AG04450 (cell line): Measurements from ENCODE around the gene PCK2. TPM values are rescaled to one million over a fixed set of nuclear protein-coding genes. Genes with fewer than 3 reads are reported as not detected.
"Not testable (repeated sequence)": the region's sequence is repeated elsewhere in the genome, so short reads cannot be mapped to it uniquely, and the experiment has no call there.

Experiments used
- CTCF ChIA-PET: fragments of 300-600, 350-600 bp; formaldehyde crosslinking; extraction: SDS; loops from one replicate; lab custom pipeline; 2022; ENCODE audit warnings: antibody characterized with exemption, inconsistent platforms; lab: Charles Lee
- POLR2A ChIA-PET: fragments of 350-600 bp; formaldehyde crosslinking; extraction: SDS; loops from one replicate; lab custom pipeline; 2021; ENCODE audit warnings: antibody characterized with exemption, inconsistent platforms; lab: Yijun Ruan, JAX
- DNase-seq: peaks from one replicate; pipeline ENCODE4 v3.0.0-alpha.2; 2011; ENCODE audit warnings: low read depth, low spot score
- H3K27ac ChIP-seq: one replicate; pipeline ENCODE4 v1.5.1; 2012; ENCODE audit warnings: low read depth, low read length, control low read depth
- H3K27me3 ChIP-seq: one replicate; pipeline ENCODE4 v1.6.0; 2012; ENCODE audit warnings: low read length; ENCODE audit not compliant: control insufficient read depth, insufficient read depth
- H3K4me3 ChIP-seq: 2 replicates; pipeline ENCODE4 v1.5.1; 2011; ENCODE audit warnings: mild to moderate bottlenecking, low read depth, low read length, control low read depth
- H3K9me3 ChIP-seq: 2 replicates; pipeline ENCODE4 v1.5.1; 2012; ENCODE audit warnings: low read length; ENCODE audit not compliant: control insufficient read depth, insufficient read depth
- polyA plus RNA-seq: library from polyadenylated mRNA; depleted of rRNA; stranded (reverse); fragments of >200 nt; gene quantifications from 2 replicates; pipeline ENCODE4 v1.2.3, GENCODE V29; 2011
- TF ChIP-seq, protein P1 (sequence below): IDR thresholded peaks from 2 replicates; pipeline ENCODE4 v1.5.1; 2011; ENCODE audit warnings: low read depth, low read length, control low read depth, inconsistent platforms

The PCK2 gene
- polyA plus RNA-seq, 1 experiment, result 47.0 TPM

DNA sequence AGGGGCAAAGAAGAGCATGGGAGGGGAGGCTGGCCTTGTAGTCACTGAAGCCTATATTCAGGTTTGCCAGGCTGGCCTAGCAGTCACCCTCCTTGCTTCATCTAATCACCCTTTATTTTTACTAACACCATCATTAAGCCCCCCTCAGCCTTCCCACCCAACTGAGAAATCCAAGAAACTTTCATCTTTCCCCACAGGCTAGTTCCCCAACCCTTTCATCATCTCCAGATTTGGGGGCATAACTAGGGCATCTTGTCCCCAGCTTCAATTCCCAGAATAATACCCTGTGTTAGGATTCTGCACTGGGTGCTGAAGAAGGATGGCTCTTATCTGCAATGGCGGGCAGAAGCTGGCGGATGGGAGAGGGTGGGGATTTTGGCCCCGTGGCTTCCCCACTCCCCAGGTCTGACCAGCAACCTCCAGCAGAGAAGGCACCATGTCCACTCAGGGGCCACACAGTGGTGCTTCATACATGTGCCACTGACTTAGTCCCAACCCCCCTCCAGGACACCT lies 6.9 kb downstream of the PCK2 start:
- ChIA-PET CTCF (interaction anchor here (1.3 to 10.7 kb wide), 2 partner anchors 7 to 8 kb away, joined by 5 to 212 read pairs; partner anchors contain the start of gene PCK2), POLR2A (no interaction called here)
- DNase-seq, result no peak
- H3K27ac ChIP-seq, result no peak overlapping the region
- TF ChIP-seq, protein P1, sequence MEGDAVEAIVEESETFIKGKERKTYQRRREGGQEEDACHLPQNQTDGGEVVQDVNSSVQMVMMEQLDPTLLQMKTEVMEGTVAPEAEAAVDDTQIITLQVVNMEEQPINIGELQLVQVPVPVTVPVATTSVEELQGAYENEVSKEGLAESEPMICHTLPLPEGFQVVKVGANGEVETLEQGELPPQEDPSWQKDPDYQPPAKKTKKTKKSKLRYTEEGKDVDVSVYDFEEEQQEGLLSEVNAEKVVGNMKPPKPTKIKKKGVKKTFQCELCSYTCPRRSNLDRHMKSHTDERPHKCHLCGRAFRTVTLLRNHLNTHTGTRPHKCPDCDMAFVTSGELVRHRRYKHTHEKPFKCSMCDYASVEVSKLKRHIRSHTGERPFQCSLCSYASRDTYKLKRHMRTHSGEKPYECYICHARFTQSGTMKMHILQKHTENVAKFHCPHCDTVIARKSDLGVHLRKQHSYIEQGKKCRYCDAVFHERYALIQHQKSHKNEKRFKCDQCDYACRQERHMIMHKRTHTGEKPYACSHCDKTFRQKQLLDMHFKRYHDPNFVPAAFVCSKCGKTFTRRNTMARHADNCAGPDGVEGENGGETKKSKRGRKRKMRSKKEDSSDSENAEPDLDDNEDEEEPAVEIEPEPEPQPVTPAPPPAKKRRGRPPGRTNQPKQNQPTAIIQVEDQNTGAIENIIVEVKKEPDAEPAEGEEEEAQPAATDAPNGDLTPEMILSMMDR, result no peak
- H3K9me3 ChIP-seq, result peaks cover 4% of the 10 kb centered on the region
- H3K27me3 ChIP-seq, result no peaks in the 10 kb centered on the region
- no peak overlapping the region for H3K4me3 ChIP-seq

DNA sequence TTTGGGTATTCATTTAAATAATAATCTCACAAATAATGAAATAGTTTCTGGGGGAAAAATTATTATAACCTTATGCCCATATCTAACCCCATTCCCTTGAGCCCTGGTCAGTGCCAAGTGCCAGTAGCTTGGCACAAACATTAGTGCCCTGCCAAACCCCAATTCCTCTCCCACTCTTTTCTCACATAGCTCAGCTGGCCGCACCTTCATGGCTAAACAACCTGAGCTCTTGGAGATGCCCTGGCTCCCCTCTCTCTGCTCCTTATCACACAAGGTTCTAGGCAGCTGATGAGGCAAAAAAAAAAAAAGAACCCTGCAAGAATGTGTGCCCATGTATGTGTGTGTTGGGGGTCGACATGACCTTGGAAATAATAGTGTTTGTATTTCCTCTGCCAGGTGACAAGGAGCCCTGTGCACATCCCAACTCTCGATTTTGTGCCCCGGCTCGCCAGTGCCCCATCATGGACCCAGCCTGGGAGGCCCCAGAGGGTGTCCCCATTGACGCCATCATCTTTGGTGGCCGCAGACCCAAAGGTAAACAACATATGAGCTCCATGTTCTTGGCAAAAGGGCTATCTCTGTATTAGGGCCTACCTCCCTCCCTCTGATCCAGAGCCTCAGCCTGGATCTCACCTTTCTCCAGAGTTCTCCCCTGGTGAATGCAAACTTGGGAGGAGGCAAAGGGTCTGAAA lies 8.4 kb downstream of the PCK2 start:
- H3K27ac ChIP-seq, result no peak overlapping the region
- H3K27me3 ChIP-seq, result no peaks in the 10 kb centered on the region
- H3K4me3 ChIP-seq, result no peak overlapping the region
- ChIA-PET POLR2A (interaction anchor here (0.8 kb wide), 1 partner anchor 9 kb away, joined by 3 read pairs; the partner anchor contains the start of gene PCK2), CTCF (interaction anchor here (0.6 to 10.7 kb wide), 3 partner anchors 8 to 44 kb away, joined by 3 to 212 read pairs (median 4); partner anchors contain the start of gene PCK2)
- DNase-seq, result no peak
- H3K9me3 ChIP-seq, result peaks cover 4% of the 10 kb centered on the region
- TF ChIP-seq, protein P1, result no peak

DNA sequence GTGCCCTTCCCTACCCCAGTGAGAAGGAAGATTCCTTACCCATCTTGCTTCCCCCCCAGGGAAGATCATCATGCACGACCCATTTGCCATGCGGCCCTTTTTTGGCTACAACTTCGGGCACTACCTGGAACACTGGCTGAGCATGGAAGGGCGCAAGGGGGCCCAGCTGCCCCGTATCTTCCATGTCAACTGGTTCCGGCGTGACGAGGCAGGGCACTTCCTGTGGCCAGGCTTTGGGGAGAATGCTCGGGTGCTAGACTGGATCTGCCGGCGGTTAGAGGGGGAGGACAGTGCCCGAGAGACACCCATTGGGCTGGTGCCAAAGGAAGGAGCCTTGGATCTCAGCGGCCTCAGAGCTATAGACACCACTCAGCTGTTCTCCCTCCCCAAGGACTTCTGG lies 9.3 kb downstream of the PCK2 start:
- POLR2A ChIA-PET, result interaction anchor here (0.7 kb wide), 1 partner anchor 96 kb away, joined by 3 read pairs; no protein-coding TSS in a partner anchor
- CTCF ChIA-PET, result interaction anchor here (10.7 kb wide), 1 partner anchor 9 kb away, joined by 212 read pairs; the partner anchor contains the start of gene PCK2
- Histone ChIP-seq H3K27me3 (no peaks in the 10 kb centered on the region), H3K9me3 (peaks cover 4% of the 10 kb centered on the region), H3K4me3 (no peak overlapping the region), H3K27ac (no peak overlapping the region)
- TF ChIP-seq, protein P1, result no peak
- no peak for DNase-seq

DNA sequence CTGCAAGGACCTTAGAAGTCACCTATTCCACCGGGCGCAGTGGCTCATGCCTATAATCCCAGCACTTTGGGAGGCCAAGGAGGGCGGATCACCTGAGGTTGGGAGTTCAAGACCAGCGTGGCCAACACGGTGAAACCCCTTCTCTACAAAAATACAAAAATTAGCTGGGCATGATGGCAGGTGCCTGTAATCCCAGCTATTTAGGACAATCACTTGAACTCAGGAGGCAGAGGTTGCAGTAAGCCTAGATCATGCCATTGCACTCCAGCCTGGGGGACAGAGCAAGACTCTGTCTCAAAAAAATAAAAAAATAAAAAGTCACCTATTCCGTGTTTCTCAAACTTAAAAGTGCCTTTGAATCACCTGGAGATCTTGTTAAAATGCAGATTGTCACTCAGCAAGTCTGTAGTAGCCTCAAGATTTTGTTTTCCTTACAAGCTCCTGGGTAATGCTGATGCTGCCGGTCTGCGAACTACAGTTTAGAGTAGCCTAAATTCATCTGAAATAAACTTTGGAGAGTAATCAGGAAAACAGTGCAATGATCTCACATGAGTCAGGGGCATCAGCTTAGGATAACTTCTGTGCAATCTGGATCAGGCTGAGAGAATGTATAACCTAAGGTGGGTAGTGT lies 11.6 kb downstream of the PCK2 start:
- not testable (repeated sequence) for H3K9me3 ChIP-seq, H3K4me3 ChIP-seq, DNase-seq, H3K27ac ChIP-seq, H3K27me3 ChIP-seq
- POLR2A ChIA-PET, result interaction anchor here (1.0 to 1.2 kb wide), 2 partner anchors 9 to 10 kb away, joined by 3 read pairs; partner anchors contain the start of genes DCAF11 and NRL
- CTCF ChIA-PET, result interaction anchor here (1.2 to 10.7 kb wide), 4 partner anchors 9 to 48 kb away, joined by 4 to 212 read pairs (median 100); partner anchors contain the start of genes DCAF11, NRL and PCK2

DNA sequence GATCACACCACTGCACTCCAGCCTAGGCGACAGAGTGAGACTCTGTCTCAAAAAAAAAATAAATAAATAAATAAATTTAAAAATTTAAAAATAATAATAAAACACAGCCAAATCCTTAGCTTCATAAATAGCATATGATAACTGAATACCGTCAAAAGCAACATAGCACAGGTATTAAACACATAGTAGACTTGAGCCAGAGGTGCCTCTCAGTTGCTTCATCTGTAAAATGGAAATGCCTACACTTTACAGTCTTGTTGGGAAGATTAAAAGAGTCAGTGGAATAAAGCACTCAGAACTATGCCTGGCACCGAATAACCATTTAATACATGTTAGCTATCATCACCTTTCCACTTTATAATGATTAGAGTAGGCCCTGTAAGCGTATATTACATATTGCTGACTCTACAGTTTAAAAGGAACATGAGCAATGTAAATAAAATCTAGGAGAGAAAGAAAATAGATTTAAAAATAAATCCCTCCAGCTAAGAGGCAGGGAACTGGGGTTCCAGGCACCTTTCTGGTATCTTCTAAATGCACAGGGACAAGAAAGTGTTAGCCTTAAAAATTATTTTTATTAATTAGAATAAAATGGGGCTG lies 12.7 kb downstream of the PCK2 start:
- H3K4me3 ChIP-seq, result no peak overlapping the region
- DNase-seq, result no peak
- TF ChIP-seq, protein P1, result no peak
- H3K27me3 ChIP-seq, result no peaks in the 10 kb centered on the region
- CTCF ChIA-PET, result interaction anchor here (0.6 to 10.7 kb wide), 11 partner anchors 8 to 201 kb away, joined by 3 to 212 read pairs (median 4); partner anchors contain the start of genes CIDEB, DCAF11, EMC9 and IRF9
- no peak overlapping the region for H3K27ac ChIP-seq
- H3K9me3 ChIP-seq, result peaks cover 4% of the 10 kb centered on the region
- POLR2A ChIA-PET, result no interaction called here
